Forelimb muscle (tissue), 1 donor: ENCODE results near the gene SORCS2. TPM values are rescaled to one million over a fixed set of nuclear protein-coding genes. Genes with fewer than 3 reads are reported as not detected.

Source experiments
- DNase-seq: peaks from one replicate; pipeline ENCODE4 v3.0.0-alpha.2; 2013; ENCODE audit warnings: low read depth
- polyA plus RNA-seq: library from polyadenylated mRNA; unstranded; fragments of 120-200 nt; gene quantifications from one replicate; pipeline ENCODE4 v1.2.1, GENCODE V29; 2013; ENCODE audit not compliant: insufficient read length

The SORCS2 gene
- polyA plus RNA-seq, 1 donor, result 8.8 TPM

- DNase-seq, result no peak
Observed at GRCh38 chr4:7661066-7661748, 468.9 kb downstream of the SORCS2 start.

- no peak for DNase-seq
Observed at GRCh38 chr4:7661846-7662506, 469.6 kb downstream of the SORCS2 start.

- DNase-seq, result no peak
Observed at GRCh38 chr4:7662507-7662846, 470.1 kb downstream of the SORCS2 start.

- no peak for DNase-seq
Observed at GRCh38 chr4:7663075-7663541, 470.8 kb downstream of the SORCS2 start.

GRCh38 chr4:7664106-7664505, 471.8 kb downstream of the SORCS2 start:
- DNase-seq, result no peak

GRCh38 chr4:7665321-7665720, 473.0 kb downstream of the SORCS2 start:
- DNase-seq, result no peak

GRCh38 chr4:7666011-7666410, 473.7 kb downstream of the SORCS2 start:
- no peak for DNase-seq

- DNase-seq, result no peak
Observed at GRCh38 chr4:7666744-7667143, 474.4 kb downstream of the SORCS2 start.

GRCh38 chr4:7668271-7668670, 475.9 kb downstream of the SORCS2 start:
- no peak for DNase-seq

- DNase-seq, result no peak
Observed at GRCh38 chr4:7668826-7669225, 476.5 kb downstream of the SORCS2 start.

GRCh38 chr4:7672601-7673000, 480.3 kb downstream of the SORCS2 start:
- DNase-seq, result no peak

GRCh38 chr4:7673121-7673520, 480.8 kb downstream of the SORCS2 start:
- DNase-seq, result no peak

- DNase-seq, result no peak
Observed at GRCh38 chr4:7674706-7675105, 482.4 kb downstream of the SORCS2 start.

GRCh38 chr4:7675136-7675535, 482.8 kb downstream of the SORCS2 start:
- DNase-seq, result no peak

- no peak for DNase-seq
Observed at GRCh38 chr4:7675612-7676320, 483.4 kb downstream of the SORCS2 start.

- no peak for DNase-seq
Observed at GRCh38 chr4:7676398-7676922, 484.1 kb downstream of the SORCS2 start.

- no peak for DNase-seq
Observed at GRCh38 chr4:7677086-7677485, 484.7 kb downstream of the SORCS2 start.

GRCh38 chr4:7677799-7678301, 485.5 kb downstream of the SORCS2 start:
- no peak for DNase-seq

- DNase-seq, result no peak
Observed at GRCh38 chr4:7678318-7678852, 486.0 kb downstream of the SORCS2 start.

GRCh38 chr4:7679406-7680040, 487.2 kb downstream of the SORCS2 start:
- no peak for DNase-seq

GRCh38 chr4:7680106-7680505, 487.8 kb downstream of the SORCS2 start:
- no peak for DNase-seq

- no peak for DNase-seq
Observed at GRCh38 chr4:7680731-7681130, 488.4 kb downstream of the SORCS2 start.
